22Rv1 (cell line): Measurements from ENCODE around the gene CCR4.
"Not testable (repeated sequence)": the region's sequence is repeated elsewhere in the genome, so short reads cannot be mapped to it uniquely, and the experiment has no call there.

ENCODE experiments used
- ZFX ChIP-seq: fragments of 450-650 bp; IDR thresholded peaks from 2 replicates; pipeline ENCODE4 v1.6.1; 2017; ENCODE audit warnings: antibody characterized with exemption, borderline replicate concordance
- TF ChIP-seq, protein P1 (sequence below): fragments of 450-650 bp; IDR thresholded peaks from 2 replicates; pipeline ENCODE4 v1.5.1; 2017; ENCODE audit warnings: mild to moderate bottlenecking

- TF ChIP-seq, protein P1, sequence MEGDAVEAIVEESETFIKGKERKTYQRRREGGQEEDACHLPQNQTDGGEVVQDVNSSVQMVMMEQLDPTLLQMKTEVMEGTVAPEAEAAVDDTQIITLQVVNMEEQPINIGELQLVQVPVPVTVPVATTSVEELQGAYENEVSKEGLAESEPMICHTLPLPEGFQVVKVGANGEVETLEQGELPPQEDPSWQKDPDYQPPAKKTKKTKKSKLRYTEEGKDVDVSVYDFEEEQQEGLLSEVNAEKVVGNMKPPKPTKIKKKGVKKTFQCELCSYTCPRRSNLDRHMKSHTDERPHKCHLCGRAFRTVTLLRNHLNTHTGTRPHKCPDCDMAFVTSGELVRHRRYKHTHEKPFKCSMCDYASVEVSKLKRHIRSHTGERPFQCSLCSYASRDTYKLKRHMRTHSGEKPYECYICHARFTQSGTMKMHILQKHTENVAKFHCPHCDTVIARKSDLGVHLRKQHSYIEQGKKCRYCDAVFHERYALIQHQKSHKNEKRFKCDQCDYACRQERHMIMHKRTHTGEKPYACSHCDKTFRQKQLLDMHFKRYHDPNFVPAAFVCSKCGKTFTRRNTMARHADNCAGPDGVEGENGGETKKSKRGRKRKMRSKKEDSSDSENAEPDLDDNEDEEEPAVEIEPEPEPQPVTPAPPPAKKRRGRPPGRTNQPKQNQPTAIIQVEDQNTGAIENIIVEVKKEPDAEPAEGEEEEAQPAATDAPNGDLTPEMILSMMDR, result not testable (repeated sequence)
- not testable (repeated sequence) for TF ChIP-seq ZFX
These were observed 13.3 kb downstream of the CCR4 start for GRCh38 chr3:32964781-32965180.
